Measurements from ENCODE around the gene CNTN5.

Gene CNTN5

DNA sequence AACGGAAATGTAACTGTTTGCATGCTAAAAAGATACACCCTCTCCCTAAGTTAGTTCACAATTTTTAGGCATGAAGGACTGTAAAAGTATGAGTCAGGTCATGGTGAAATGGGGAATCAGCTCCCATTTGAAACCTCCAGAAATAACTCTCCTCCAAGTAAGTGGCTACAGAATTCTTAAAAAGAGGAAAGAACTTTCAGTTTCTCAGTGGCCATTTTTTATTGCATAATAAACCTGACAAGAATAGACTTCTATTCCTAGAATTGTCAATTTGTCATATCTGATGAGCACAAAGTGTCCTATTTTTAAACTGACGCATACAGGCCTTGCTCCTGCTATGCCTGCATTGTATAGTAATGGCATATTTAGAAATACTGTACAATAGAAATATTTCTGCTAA lies 612.2 kb downstream of the CNTN5 start:
- no peak for DNase-seq (ENCODE audit: low spot score)

DNA sequence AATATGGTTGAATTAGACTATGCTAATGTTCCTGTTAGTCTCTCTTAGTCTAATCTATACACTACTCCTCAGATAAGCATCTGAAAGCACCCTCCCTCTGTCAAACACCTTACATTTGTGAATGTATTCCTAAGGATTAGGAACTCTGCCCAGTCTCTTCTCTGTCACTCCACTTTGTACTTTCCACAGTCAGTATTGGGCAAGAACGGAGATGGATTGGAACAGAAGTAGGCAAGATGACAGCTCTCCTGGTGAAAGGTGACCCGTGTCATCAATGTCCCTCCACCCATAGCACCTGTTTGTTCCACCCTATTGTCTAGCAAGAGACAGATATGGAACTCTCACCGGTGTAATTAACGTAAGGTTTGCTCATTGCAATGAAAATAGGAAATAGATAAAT lies 613.8 kb downstream of the CNTN5 start:
- DNase-seq (ENCODE audit: low spot score) = no peak

DNA sequence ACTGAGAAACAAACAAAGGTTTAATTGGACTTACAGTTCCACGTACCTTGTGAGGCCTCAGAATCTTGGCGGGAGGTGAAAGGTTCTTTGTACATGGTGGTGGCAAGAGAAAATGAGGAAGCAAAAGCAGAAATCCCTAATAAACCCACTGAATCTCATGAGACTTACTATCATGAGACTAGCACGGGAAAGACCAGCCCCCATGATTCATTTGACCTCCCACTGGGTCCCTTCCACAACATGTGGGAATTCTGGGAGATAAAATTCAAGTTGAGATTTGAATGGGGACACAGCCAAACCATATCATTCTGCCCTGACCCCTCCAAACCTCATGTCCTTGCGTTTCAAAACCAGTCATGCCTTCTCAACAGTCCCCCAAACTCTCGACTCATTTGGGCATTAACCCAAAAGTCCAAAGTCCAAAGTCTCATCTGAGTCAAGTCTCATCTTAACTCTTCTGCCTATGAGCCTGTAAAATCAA lies 617.4 kb downstream of the CNTN5 start:
- no peak for DNase-seq (ENCODE audit: low spot score)

DNA sequence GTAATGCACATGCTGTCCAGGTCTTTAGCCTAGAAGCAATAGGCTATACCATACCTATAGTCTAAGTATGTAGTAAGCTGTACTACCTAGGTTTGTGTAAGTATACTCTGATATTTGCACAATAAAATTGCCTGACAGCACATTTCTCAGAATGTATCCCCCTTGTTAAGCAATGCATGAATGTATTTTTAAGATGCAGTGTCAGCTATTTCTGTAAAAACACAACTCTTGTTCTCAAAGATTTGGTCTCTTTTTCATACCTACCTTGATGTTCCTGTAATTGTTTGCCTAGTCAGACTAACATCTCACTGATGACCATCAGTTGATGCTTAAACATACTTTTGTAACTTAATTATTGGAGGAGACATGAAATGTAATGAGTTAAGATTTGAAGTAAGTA lies 619.9 kb downstream of the CNTN5 start:
- DNase-seq (ENCODE audit: low spot score) = no peak

DNA sequence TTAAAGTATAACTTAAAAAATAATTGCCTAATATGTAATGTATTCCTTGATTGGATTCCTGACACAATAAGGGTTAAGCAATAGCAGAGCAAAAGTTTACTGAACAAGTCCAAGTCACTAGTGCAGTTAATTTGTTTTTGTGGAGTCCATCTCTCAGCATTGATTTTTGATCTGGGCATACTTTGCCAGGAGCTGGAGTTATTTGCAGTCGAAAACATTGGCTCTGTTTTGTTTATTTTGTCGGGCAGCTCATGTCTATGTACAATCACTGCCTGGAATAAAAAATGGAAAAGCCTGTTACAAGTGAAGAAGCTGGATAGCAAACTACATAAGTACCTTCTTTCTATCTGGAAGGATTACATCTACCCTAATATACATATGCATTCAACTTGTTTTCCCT lies 625.2 kb downstream of the CNTN5 start:
- DNase-seq (ENCODE audit: low spot score) = no peak

DNA sequence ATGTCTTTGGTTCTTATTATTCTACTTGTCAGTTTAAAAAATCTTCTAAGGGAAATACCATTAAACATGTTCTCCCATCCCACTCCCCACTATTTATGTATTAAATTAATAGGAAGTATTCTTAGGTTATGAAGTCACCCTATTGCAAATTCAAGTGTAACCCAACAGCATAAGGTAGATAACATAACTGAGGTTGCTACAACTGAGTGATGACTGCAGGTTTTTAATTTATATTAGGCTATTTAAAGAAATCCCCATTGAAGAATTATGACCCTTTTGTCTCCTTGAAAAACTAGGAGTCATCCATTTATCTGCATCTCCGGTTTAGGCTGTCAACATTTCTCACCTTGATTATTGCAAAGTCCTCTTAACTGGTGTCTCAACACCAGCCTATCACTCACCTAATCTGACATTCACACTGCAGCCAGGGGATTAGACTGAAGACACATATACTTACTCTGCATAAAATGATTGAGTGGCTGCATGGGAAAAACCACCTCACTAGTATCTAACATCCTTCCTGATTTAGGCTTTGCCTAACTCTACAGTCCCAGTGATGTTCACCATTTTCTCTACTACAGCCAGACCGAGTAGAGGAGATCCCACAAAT lies 649.4 kb downstream of the CNTN5 start:
- DNase-seq (ENCODE audit: low spot score) = no peak

DNA sequence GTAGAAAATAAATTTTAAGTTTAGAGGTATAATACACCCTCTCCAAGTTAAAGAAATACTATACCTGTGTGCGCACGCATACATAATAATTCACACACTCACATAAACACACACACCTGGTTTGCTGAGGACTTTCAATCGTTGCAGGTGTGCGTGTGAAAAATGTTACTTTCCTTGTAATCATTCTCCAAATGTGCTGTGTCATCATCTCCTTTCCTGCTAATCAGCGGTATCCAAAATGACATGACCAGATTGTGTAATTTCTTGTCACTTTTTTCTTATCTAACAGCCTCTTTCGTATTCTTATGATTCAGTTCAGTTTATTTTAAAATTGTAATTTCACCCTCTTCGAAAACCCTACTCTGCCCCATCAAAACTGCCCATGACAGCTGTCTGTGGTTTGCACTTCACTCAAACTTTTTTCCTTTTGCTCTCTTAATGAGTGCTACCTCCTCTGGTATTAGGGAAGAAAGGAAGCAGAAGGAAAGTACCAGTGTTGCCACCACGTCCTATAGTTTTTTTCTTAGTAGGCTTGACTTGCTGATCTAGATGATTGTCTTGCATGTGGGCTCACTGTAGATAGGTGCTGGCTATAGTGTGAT lies 651.2 kb downstream of the CNTN5 start:
- no peak for DNase-seq (ENCODE audit: low spot score)

- no peak for DNase-seq (ENCODE audit: low spot score)
Measured at GRCh38 chr11:99676292-99676691, 655.5 kb downstream of the CNTN5 start.

- DNase-seq (ENCODE audit: low spot score) = no peak
Measured at GRCh38 chr11:99682171-99682570, 661.4 kb downstream of the CNTN5 start.

DNA sequence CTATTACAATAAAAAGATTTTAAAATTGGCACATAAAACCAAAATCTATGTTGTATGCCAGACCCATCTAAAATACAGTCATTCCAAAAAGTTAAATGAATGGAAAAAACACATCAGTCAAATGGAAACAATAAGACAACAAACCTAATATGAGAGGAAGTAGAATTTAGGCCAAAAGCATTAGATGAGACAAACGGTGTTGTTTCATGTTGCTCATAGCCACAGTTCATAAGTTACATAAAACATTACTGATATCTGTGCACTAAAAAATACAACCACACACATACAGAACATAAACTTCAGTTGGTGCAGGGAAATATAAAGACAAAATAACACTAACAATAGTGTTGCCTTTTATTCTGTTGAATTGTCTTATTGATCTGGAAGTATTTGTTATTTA lies 661.9 kb downstream of the CNTN5 start:
- DNase-seq (ENCODE audit: low spot score) = no peak

DNA sequence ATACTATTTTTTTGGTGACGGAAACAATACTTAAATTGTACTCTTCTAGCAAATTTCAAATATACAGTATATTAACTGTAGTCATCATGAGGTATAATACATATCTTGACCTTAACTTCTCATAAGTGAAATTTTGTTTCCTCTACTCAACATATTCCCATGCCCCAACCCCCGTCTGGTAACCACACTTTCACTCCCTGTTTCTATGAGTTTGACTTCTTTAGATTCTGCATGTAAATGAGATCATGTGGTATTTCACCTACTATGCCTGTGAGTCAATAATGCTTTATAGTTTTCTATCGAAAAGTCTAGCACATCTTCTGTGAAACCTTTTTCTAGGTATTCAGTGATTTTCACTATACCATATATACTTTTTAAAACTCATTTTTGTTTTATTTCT lies 663.2 kb downstream of the CNTN5 start:
- DNase-seq (ENCODE audit: low spot score) = no peak

DNA sequence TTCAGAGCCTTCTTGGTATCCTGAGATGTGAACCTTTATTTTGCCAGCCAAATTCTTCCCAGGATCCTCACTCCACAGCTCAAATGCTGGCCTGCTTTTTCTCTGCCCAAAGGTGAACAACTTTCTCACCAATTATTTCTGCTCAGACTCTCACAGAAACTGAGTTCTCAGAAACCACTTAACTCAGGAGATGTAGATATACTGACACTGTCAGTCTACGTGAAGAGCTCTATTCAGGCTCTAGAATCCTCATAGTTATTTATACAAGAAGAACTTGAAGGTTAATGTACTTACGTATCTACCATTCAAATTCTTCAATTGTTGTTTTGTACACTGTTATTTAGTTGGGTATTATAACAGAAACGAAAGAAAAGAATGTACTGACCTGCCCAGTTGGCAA lies 666.1 kb downstream of the CNTN5 start:
- DNase-seq (ENCODE audit: low spot score) = no peak

GRCh38 chr11:99687320-99687719 lies 666.6 kb downstream of the CNTN5 start:
- DNase-seq (ENCODE audit: low spot score) = no peak

DNA sequence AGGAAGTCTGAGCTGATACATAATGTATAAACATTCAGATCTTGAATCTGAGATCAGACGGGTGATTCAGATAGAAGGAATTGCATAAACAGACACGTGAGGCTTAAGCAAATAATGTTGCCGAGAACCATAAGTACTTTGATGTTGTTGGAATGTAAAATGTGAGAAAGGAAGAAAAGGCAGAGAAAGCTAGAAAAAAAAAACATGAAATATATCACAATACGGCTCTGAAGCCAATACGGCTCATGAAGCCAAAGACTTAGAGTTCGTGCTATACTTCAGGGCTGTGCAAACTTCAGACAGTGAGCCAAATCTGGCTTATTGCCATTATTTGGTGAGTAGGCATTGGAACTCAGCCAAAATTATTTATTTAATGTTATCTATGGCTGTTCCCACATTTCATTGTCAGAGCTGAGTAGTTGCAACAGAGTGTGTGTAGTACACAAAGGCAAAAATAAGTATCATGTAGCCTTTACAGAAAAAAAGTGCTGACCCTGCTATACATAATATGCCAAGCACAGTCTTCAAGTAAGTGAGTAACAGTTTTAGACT lies 673.3 kb downstream of the CNTN5 start:
- peak; percentile 36 for DNase-seq (ENCODE audit: low spot score)

GRCh38 chr11:99695106-99695505 lies 674.4 kb downstream of the CNTN5 start:
- DNase-seq (ENCODE audit: low spot score) = no peak

GRCh38 chr11:99706848-99707247 lies 686.1 kb downstream of the CNTN5 start:
- DNase-seq (ENCODE audit: low spot score) = no peak

DNA sequence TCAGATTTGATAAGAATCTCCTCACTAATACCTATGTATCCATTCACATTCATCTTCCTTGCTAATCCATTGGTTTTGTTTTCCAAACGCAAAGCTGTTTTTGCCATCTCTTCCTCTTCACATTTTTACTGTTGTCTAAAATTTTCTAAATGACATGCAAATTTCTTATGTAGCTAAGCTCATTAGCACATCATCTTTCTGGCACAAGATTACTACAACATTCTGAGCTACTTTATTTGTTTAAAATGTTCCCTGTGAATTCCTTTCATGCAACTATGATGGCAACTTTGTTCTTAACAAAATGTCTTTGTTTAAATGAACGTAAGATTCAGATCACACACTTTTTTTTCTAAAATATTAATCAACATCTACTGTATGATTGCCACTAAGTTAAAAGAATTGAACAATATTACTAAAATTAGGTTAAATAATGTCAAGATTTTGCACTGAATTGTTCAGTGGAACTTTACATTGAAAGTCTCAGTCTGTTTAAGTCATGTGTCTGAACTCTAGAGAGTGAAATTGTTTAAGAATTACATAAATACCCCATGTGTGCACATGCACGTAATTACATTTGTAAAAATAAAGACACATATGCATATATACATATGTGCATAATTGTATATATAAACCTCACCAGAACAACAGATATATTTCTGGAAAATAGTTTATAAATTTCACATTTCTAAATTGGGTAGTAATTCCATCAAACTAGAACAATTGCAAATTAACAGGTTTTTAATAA lies 688.4 kb downstream of the CNTN5 start:
- DNase-seq (ENCODE audit: low spot score) = no peak

DNA sequence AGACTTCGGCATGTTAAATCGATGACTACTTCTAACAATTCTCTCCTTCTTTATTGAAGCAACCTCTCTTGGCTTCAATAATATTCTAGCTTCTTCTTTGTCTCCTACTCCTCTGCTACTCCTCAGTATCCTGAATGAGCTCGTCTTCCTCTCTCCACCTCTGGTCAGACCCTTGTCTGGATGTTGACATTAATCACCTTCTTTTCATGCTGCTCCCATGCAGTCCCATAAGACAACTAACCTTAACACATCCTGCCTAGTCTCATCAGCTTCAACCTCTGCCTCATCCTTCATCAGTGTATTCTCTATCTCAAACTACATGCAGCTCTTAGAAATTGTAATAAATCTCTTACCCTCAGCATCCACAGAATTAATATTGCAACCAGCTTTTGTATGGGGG lies 695.6 kb downstream of the CNTN5 start:
- DNase-seq (ENCODE audit: low spot score) = no peak

DNA sequence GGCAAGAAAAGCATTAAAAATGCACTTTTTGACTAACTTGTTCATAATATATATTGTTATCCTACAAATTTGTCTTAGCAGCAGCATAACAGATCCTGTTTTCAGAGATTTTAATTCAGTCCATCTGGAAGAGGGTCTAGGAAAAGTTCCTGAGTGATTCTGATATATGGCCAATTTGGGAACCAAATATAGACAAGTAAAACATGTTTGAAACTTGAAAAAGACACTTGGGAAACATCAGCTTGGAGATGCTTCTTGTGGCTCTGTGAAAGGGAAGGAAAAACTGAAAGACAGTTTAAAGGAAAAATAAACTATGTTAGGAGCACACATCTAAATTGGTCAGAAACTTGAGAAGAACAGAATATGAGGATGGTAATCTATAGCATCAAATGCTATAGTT lies 697.5 kb downstream of the CNTN5 start:
- DNase-seq (ENCODE audit: low spot score) = no peak

GRCh38 chr11:99739464-99740089 lies 718.8 kb downstream of the CNTN5 start:
- DNase-seq (ENCODE audit: low spot score) = peak; percentile 7

DNA sequence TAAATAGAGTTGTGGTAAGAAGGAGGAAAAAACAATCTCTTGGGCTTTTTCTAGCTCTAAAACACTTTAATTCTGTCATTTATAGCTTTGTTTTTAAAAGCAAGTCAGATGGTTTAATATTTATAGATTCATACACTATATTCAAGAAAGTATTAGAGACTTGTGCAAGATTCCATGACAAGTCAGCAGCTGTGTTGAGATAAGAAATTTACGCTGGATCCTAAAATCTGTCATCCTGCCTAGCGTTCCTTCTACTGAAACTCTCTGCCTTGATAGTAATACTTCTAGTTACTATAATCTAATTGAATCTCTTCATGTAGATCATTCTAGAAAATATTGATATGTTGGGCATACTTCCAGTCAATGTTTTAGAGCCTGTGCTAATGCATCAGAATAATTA lies 721.8 kb downstream of the CNTN5 start:
- DNase-seq (ENCODE audit: low spot score) = no peak

DNA sequence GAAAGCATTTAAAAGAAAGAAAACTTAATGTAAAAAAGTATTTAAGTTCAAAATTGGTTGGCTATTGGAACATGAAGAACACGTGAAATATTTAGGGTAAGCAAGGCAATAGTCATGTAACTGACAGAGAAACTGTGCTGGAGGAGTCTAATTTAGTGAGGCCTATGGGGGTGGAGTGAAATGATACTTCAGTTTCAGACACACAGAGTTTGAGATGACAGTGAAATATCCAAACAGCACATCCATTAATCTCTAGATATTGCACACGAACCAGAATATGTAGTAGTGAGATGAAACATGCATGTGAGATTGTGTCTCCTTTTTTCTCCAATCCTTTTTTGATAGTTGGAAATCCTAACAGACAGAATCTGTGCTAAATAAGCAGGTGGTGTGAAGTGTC lies 739.0 kb downstream of the CNTN5 start:
- no peak for DNase-seq (ENCODE audit: low spot score)

GRCh38 chr11:99766811-99767210 lies 746.1 kb downstream of the CNTN5 start:
- no peak for DNase-seq (ENCODE audit: low spot score)
